Chondrocyte (in vitro differentiated cells): Measurements from ENCODE around the gene FOXN1. TPM values are rescaled to one million over a fixed set of nuclear protein-coding genes. Genes with fewer than 3 reads are reported as not detected.

Experiments
- DNase-seq: peaks from one replicate; pipeline ENCODE4 v3.0.0; 2021; ENCODE audit warnings: mixed read lengths, low spot score
- H3K27ac Mint-ChIP-seq: one replicate; pipeline ENCODE4 v1.8.0; 2021; ENCODE audit warnings: mild to moderate bottlenecking, moderate library complexity, mixed read lengths; ENCODE audit not compliant: unreplicated experiment
- H3K27me3 Mint-ChIP-seq: 2 replicates; pipeline ENCODE4 v1.8.0; 2021; ENCODE audit warnings: low read depth, mixed read lengths
- H3K36me3 Mint-ChIP-seq: 2 replicates; pipeline ENCODE4 v1.8.0; 2021; ENCODE audit warnings: low read depth, mixed read lengths
- H3K4me1 Mint-ChIP-seq: 2 replicates; pipeline ENCODE4 v1.8.0; 2021; ENCODE audit warnings: low read depth, mild to moderate bottlenecking, mixed read lengths
- H3K4me3 Mint-ChIP-seq: one replicate; pipeline ENCODE4 v1.8.0; 2021; ENCODE audit warnings: mild to moderate bottlenecking, moderate library complexity, mixed read lengths; ENCODE audit not compliant: unreplicated experiment
- H3K9me3 Mint-ChIP-seq: 2 replicates; pipeline ENCODE4 v1.8.0; 2021; ENCODE audit warnings: low read depth, mixed read lengths
- total RNA-seq: library from RNA; stranded (reverse); gene quantifications from 3 replicates; pipeline ENCODE4 v1.2.1, GENCODE V29; 2021
- TF ChIP-seq, protein P1 (sequence below): fragments of 200-600 bp; sonication (generic); IDR thresholded peaks from 2 replicates; pipeline ENCODE4 v1.5.0; 2021; ENCODE audit warnings: antibody characterized with exemption, mild to moderate bottlenecking, moderate library complexity

FOXN1 gene
- total RNA-seq, 1 donor from 2014 or later: not detected

DNA sequence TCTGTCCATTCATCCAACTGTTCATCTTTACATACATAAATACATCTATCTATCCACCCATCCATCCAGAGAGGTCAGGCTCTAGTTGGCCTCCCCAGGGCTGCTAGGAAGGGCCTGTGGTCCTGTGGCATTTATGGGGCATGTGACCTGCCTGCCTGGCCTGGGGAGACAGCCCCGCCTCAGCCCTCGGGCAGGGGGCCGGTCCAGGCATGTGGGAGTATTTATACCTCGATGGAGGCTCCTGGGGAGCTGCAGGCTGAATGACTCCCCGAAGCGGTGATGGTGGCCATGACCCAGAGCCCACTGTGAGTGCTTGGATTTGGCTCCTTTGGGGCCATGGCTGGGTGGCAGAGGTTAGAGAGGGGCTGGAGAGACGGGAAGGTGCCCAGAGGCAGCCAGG lies 7.3 kb downstream of the FOXN1 start:
- Mint-ChIP-seq H3K4me1 (no peaks in the 10 kb centered on the region), H3K4me3 (no peak overlapping the region), H3K36me3 (no peaks in the 10 kb centered on the region), H3K27me3 (peaks cover 37% of the 10 kb centered on the region), H3K27ac (no peak overlapping the region), H3K9me3 (no peaks in the 10 kb centered on the region)
- no peak for DNase-seq
- TF ChIP-seq, protein P1, sequence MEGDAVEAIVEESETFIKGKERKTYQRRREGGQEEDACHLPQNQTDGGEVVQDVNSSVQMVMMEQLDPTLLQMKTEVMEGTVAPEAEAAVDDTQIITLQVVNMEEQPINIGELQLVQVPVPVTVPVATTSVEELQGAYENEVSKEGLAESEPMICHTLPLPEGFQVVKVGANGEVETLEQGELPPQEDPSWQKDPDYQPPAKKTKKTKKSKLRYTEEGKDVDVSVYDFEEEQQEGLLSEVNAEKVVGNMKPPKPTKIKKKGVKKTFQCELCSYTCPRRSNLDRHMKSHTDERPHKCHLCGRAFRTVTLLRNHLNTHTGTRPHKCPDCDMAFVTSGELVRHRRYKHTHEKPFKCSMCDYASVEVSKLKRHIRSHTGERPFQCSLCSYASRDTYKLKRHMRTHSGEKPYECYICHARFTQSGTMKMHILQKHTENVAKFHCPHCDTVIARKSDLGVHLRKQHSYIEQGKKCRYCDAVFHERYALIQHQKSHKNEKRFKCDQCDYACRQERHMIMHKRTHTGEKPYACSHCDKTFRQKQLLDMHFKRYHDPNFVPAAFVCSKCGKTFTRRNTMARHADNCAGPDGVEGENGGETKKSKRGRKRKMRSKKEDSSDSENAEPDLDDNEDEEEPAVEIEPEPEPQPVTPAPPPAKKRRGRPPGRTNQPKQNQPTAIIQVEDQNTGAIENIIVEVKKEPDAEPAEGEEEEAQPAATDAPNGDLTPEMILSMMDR: no peak

DNA sequence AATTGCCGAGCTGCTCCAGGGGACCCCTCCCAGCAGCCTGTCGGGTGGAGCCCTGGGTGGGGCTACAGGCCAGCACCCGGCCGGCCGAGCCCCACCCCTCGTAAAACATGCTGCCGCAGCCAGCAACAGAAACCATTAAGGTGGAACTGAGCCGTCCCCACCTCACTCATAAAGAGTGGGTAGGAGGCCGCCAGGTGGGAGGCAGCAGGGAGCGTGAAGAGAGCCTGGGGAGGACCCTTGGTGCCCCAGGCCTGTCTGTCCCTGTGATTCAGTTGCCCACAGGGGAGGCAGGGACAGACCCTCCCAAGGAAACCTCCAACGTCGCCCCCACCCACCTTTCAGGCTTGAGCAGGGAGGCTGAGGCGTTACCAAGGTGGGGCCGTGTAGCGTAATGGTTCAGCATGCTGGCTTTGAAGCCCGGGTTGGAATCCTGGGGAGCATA lies 8.4 kb downstream of the FOXN1 start:
- no peak for DNase-seq
- no peaks in the 10 kb centered on the region for H3K9me3 Mint-ChIP-seq
- no peaks in the 10 kb centered on the region for H3K4me1 Mint-ChIP-seq
- H3K36me3 Mint-ChIP-seq: no peaks in the 10 kb centered on the region
- H3K4me3 Mint-ChIP-seq: no peak overlapping the region
- no peak overlapping the region for H3K27ac Mint-ChIP-seq
- peaks cover 30% of the 10 kb centered on the region for H3K27me3 Mint-ChIP-seq
- TF ChIP-seq, protein P1: no peak

DNA sequence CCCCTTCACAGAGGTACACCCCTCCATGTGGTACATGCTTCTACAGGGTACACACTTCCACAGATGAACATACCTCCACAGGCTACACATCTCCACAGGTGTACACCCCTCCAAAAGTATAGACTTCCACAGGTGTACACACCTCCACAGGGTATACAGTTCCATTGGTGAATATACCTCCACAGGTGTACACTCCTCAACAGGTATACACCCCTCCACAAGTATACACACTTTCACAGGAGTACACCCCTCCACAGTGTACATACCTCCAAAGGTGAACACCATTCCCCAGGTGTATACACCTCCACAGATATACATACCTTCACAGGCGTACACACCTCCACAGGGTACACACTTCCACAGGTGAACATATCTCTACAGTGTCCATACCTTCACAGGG lies 9.4 kb downstream of the FOXN1 start:
- DNase-seq: no peak
- H3K4me1 Mint-ChIP-seq: peaks cover 2% of the 10 kb centered on the region
- H3K27ac Mint-ChIP-seq: no peak overlapping the region
- H3K9me3 Mint-ChIP-seq: no peaks in the 10 kb centered on the region
- H3K27me3 Mint-ChIP-seq: peaks cover 22% of the 10 kb centered on the region
- TF ChIP-seq, protein P1: no peak
- H3K4me3 Mint-ChIP-seq: no peak overlapping the region
- H3K36me3 Mint-ChIP-seq: no peaks in the 10 kb centered on the region

DNA sequence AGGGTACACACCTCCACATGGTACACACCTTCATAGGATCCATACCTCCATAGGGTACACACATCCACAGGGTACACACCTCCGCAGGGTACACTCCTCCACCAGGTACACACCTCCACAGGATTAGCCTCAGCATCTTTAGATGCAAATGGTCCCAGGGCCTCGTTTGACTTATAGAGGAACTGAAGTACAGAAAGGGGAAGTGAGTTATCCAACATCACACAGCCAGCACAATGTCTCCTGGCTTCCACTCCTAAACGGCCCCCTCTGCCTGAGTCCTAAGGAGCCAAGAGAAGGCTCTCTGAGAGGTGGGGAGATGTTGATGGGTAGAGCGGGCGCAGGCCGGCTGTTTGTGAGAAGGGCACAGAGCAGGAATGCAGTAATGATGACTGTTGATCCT lies 12.0 kb downstream of the FOXN1 start:
- TF ChIP-seq, protein P1: no peak
- no peak for DNase-seq
- Mint-ChIP-seq H3K27me3 (peaks cover 10% of the 10 kb centered on the region), H3K27ac (no peak overlapping the region), H3K4me3 (no peak overlapping the region), H3K36me3 (no peaks in the 10 kb centered on the region), H3K4me1 (peaks cover 3% of the 10 kb centered on the region), H3K9me3 (no peaks in the 10 kb centered on the region)

DNA sequence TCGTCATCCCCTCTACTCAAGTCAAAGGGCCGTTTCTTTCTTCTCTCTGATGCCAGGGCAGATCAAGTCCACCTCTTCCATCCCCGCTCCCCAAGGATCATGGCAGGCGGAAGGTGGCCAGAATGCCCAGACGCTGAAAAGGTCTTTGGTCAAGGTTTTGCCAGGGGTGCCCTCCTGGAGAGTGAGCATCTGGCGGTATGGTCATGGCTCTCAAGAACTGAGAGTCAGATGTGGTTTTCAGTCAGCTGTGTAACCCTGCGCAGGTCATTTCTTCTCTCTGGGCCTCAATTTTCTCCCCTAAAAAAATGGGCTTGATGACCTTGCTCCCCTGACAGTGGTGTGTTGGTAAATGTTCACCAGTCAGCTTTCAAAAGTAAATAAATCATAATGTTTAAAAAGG lies 12.4 kb downstream of the FOXN1 start:
- DNase-seq: no peak
- H3K4me1 Mint-ChIP-seq: peaks cover 3% of the 10 kb centered on the region
- H3K27me3 Mint-ChIP-seq: peaks cover 10% of the 10 kb centered on the region
- no peaks in the 10 kb centered on the region for H3K9me3 Mint-ChIP-seq
- no peak overlapping the region for H3K27ac Mint-ChIP-seq
- H3K4me3 Mint-ChIP-seq: no peak overlapping the region
- H3K36me3 Mint-ChIP-seq: no peaks in the 10 kb centered on the region
- TF ChIP-seq, protein P1: no peak
